GM12892 (cell line): ENCODE data around the gene SDK1.

Experiments used
- POLR2A ChIP-seq: IDR thresholded peaks from 2 replicates; pipeline ENCODE4 v1.6.1; 2011; ENCODE audit warnings: low read depth, low read length, control low read depth
- POLR2AphosphoS5 ChIP-seq: IDR thresholded peaks from 2 replicates; pipeline ENCODE4 v1.6.1; 2011; ENCODE audit warnings: low read depth, low read length, control low read depth
- TAF1 ChIP-seq: IDR thresholded peaks from 2 replicates; pipeline ENCODE4 v1.6.1; 2011; ENCODE audit warnings: low read depth, mild to moderate bottlenecking, control low read depth, low read length, borderline replicate concordance

GRCh38 chr7:3399858-3400257, 98.8 kb downstream of the SDK1 start:
- TF ChIP-seq POLR2AphosphoS5 (no peak), POLR2A (no peak), TAF1 (no peak)
